NCI-H128 (cell line): ENCODE data around the gene IL6R.
"Not testable (repeated sequence)": the region's sequence is repeated elsewhere in the genome, so short reads cannot be mapped to it uniquely, and the experiment has no call there.

ENCODE experiments used
- DNase-seq: peaks from one replicate; lab custom pipeline; 2025; ENCODE audit not compliant: unreplicated experiment; lab: John Stamatoyannopoulos, UW

IL6R gene

GRCh38 chr1:154406572-154406879 lies 1.4 kb downstream of the IL6R start:
- DNase-seq = no peak

- DNase-seq = no peak
Measured at GRCh38 chr1:154406886-154407197, 1.7 kb downstream of the IL6R start.

GRCh38 chr1:154407198-154408091 lies 2.3 kb downstream of the IL6R start:
- no peak for DNase-seq

GRCh38 chr1:154408174-154408777 lies 3.1 kb downstream of the IL6R start:
- no peak for DNase-seq

GRCh38 chr1:154410185-154410827 lies 5.2 kb downstream of the IL6R start:
- no peak for DNase-seq

- no peak for DNase-seq
Measured at GRCh38 chr1:154411525-154411924, 6.4 kb downstream of the IL6R start.

- no peak for DNase-seq
Measured at GRCh38 chr1:154413177-154413783, 8.1 kb downstream of the IL6R start.

GRCh38 chr1:154414606-154415005 lies 9.5 kb downstream of the IL6R start:
- no peak for DNase-seq

- no peak for DNase-seq
Measured at GRCh38 chr1:154416471-154417337, 11.6 kb downstream of the IL6R start.

GRCh38 chr1:154417338-154417608 lies 12.1 kb downstream of the IL6R start:
- DNase-seq = no peak

- DNase-seq = no peak
Measured at GRCh38 chr1:154418062-154418921, 13.1 kb downstream of the IL6R start.

- no peak for DNase-seq
Measured at GRCh38 chr1:154418923-154419619, 13.9 kb downstream of the IL6R start.

- DNase-seq = no peak
Measured at GRCh38 chr1:154419620-154420571, 14.8 kb downstream of the IL6R start.

- no peak for DNase-seq
Measured at GRCh38 chr1:154420961-154421924, 16.1 kb downstream of the IL6R start.

- DNase-seq = not testable (repeated sequence)
Measured at GRCh38 chr1:154422049-154422448, 16.9 kb downstream of the IL6R start.

GRCh38 chr1:154422521-154422920 lies 17.4 kb downstream of the IL6R start:
- DNase-seq = no peak

GRCh38 chr1:154423304-154423987 lies 18.3 kb downstream of the IL6R start:
- no peak for DNase-seq
